SK-N-SH (cell line): Measurements from ENCODE around the gene RAB42. TPM values are rescaled to one million over a fixed set of nuclear protein-coding genes. Genes with fewer than 3 reads are reported as not detected.
"Not testable (repeated sequence)": the region's sequence is repeated elsewhere in the genome, so short reads cannot be mapped to it uniquely, and the experiment has no call there.

Experiments used
- CTCF ChIA-PET: fragments of 300-600, 350-600 bp; formaldehyde crosslinking; extraction: SDS; loops from one replicate; lab custom pipeline; 2021; lab: Yijun Ruan, JAX
- POLR2A ChIA-PET: fragments of 350-600 bp; sonication (Branson Sonifier 250); formaldehyde crosslinking; extraction: SDS; loops from one replicate; lab custom pipeline; 2020; ENCODE audit warnings: antibody characterized with exemption, inconsistent platforms; lab: Yijun Ruan, JAX
- DNase-seq: peaks from one replicate; pipeline ENCODE4 v3.0.0; 2012
- H2AFZ ChIP-seq: fragments of 200-600 bp; sonication (generic); 2 replicates; pipeline ENCODE4 v1.8.1; 2016; ENCODE audit warnings: antibody characterized with exemption, mild to moderate bottlenecking, low read depth
- H3F3A ChIP-seq: fragments of 200-600 bp; sonication (generic); replicated peaks from 2 replicates; pipeline ENCODE3; 2016; ENCODE audit warnings: antibody characterized with exemption, mild to moderate bottlenecking; ENCODE audit not compliant: insufficient read depth
- H3K27ac ChIP-seq, 2 experiments: fragments of 200-500 bp in 1 of 2; fragments of 200-600 bp in 1 of 2; sonication (Bioruptor generic) in 1 of 2; sonication (generic), shearing (Covaris generic) in 1 of 2; 2 replicates each; pipeline versions ENCODE4 v1.5.1 to v1.6.1; 2014 to 2016; ENCODE audit warnings: low read depth in 2 of 2, inconsistent platforms in 1 of 2, low read length in 1 of 2, mild to moderate bottlenecking in 1 of 2, mixed read lengths in 1 of 2
- H3K27me3 ChIP-seq: fragments of 200-600 bp; sonication (generic), shearing (Covaris generic); 2 replicates; pipeline ENCODE4 v1.6.1; 2016; ENCODE audit warnings: mixed run types; ENCODE audit not compliant: insufficient read depth
- H3K36me3 ChIP-seq, 2 experiments: fragments of 200-500 bp in 1 of 2; fragments of 200-600 bp in 1 of 2; sonication (Bioruptor generic) in 1 of 2; sonication (generic) in 1 of 2; replicated peaks in 1 of 2; 2 replicates each; pipeline versions ENCODE3 to v1.5.1; 2014 to 2016; ENCODE audit warnings: low read length in 1 of 2, mild to moderate bottlenecking in 1 of 2; ENCODE audit not compliant: insufficient read depth in 2 of 2, control insufficient read depth in 1 of 2
- H3K4me1 ChIP-seq, 2 experiments: fragments of 200-500 bp in 1 of 2; fragments of 200-600 bp in 1 of 2; sonication (Bioruptor generic) in 1 of 2; sonication (generic), shearing (Covaris generic) in 1 of 2; 2 replicates each; pipeline versions ENCODE4 v1.5.1 to v1.6.1; 2014 to 2016; ENCODE audit warnings: low read depth in 1 of 2, low read length in 1 of 2, mixed run types in 1 of 2; ENCODE audit not compliant: insufficient read depth in 2 of 2, control insufficient read depth in 1 of 2
- H3K4me2 ChIP-seq: fragments of 200-600 bp; sonication (generic), shearing (Covaris generic); 2 replicates; pipeline ENCODE4 v1.6.1; 2017; ENCODE audit warnings: mixed run types
- H3K4me3 ChIP-seq, 2 experiments: fragments of 200-500 bp in 1 of 2; fragments of 200-600 bp in 1 of 2; sonication (Bioruptor generic) in 1 of 2; sonication (generic), shearing (Covaris generic) in 1 of 2; 2 replicates each; pipeline versions ENCODE4 v1.5.1 to v1.8.1; 2014 to 2016; ENCODE audit warnings: low read depth in 2 of 2, inconsistent platforms in 1 of 2, low read length in 1 of 2, mild to moderate bottlenecking in 1 of 2, mixed read lengths in 1 of 2, moderate library complexity in 1 of 2
- H3K79me2 ChIP-seq: fragments of 200-600 bp; sonication (generic); 2 replicates; pipeline ENCODE4 v1.8.1; 2017; ENCODE audit warnings: mild to moderate bottlenecking; ENCODE audit not compliant: insufficient read depth
- H3K9ac ChIP-seq: fragments of 200-600 bp; sonication (generic); 2 replicates; pipeline ENCODE4 v1.6.1; 2017; ENCODE audit warnings: mixed run types
- H3K9me2 ChIP-seq: fragments of 200-600 bp; sonication (generic); 2 replicates; pipeline ENCODE4 v1.6.1; 2017; ENCODE audit warnings: mixed run types
- H3K9me3 ChIP-seq: fragments of 200-600 bp; sonication (generic); 2 replicates; pipeline ENCODE4 v1.6.1; 2017; ENCODE audit warnings: mixed run types, mild to moderate bottlenecking, moderate library complexity
- H4K20me1 ChIP-seq: fragments of 200-600 bp; sonication (generic); 2 replicates; pipeline ENCODE4 v1.6.1; 2017; ENCODE audit warnings: mild to moderate bottlenecking, mixed run types; ENCODE audit not compliant: insufficient read depth
- CHD2 ChIP-seq: fragments of 150-350 bp; IDR thresholded peaks from 2 replicates; pipeline ENCODE4 v1.6.1; 2018; ENCODE audit warnings: low read length; ENCODE audit not compliant: partially characterized antibody
- ELF1 ChIP-seq: IDR thresholded peaks from 2 replicates; pipeline ENCODE4 v1.4.0; 2012
- EP300 ChIP-seq, 2 experiments: IDR thresholded peaks; 2 replicates each; pipeline versions ENCODE4 v1.4.0 to v1.6.1; 2012; ENCODE audit warnings: borderline replicate concordance in 1 of 2, low read depth in 1 of 2, low read length in 1 of 2
- FOXJ3 ChIP-seq: sonication (generic); formaldehyde crosslinking; IDR thresholded peaks from 2 replicates; pipeline ENCODE4 v1.5.1; 2020; ENCODE audit warnings: mild to moderate bottlenecking, missing genetic modification reagents
- IRF3 ChIP-seq: fragments of 150-350 bp; IDR thresholded peaks from 2 replicates; pipeline ENCODE4 v1.6.1; 2016; ENCODE audit warnings: mild to moderate bottlenecking, low read depth, low read length
- NFIC ChIP-seq: IDR thresholded peaks from 2 replicates; pipeline ENCODE4 v1.4.0; 2012; ENCODE audit warnings: borderline replicate concordance
- PBX3 ChIP-seq: IDR thresholded peaks from 2 replicates; pipeline ENCODE4; 2012
- POLR2AphosphoS5 ChIP-seq: IDR thresholded peaks from 2 replicates; pipeline ENCODE4 v1.6.1; 2012; ENCODE audit warnings: low read depth, low read length
- TAF1 ChIP-seq: IDR thresholded peaks from 2 replicates; pipeline ENCODE4 v1.6.1; 2012; ENCODE audit warnings: low read depth, mild to moderate bottlenecking, low read length, moderate library complexity, borderline replicate concordance
- TCF12 ChIP-seq: IDR thresholded peaks from 2 replicates; pipeline ENCODE4 v1.4.0; 2012
- TEAD4 ChIP-seq: IDR thresholded peaks from 2 replicates; pipeline ENCODE4 v1.4.0; 2012; ENCODE audit warnings: mild to moderate bottlenecking, borderline replicate concordance; ENCODE audit not compliant: insufficient read depth
- WGBS: methylation state at CpG from one replicate; pipeline ENCODE4 v1.1.6; 2017; ENCODE audit warnings: low lambda C conversion rate; 5-methylcytosine and 5-hydroxymethylcytosine counted together
- polyA plus RNA-seq, 3 experiments: library from polyadenylated mRNA; depleted of rRNA; stranded (reverse); fragments of >200 nt; gene quantifications; 2 replicates each; pipeline ENCODE4 v1.2.3, GENCODE V29; 2012
- TF ChIP-seq, protein P1 (sequence below): IDR thresholded peaks from 2 replicates; pipeline ENCODE4 v1.4.0; 2012; ENCODE audit warnings: low read depth

Gene RAB42
- polyA plus RNA-seq, 1 of the 3 experiments (the other 2 are of a cell fraction) = 4.6 TPM

DNA sequence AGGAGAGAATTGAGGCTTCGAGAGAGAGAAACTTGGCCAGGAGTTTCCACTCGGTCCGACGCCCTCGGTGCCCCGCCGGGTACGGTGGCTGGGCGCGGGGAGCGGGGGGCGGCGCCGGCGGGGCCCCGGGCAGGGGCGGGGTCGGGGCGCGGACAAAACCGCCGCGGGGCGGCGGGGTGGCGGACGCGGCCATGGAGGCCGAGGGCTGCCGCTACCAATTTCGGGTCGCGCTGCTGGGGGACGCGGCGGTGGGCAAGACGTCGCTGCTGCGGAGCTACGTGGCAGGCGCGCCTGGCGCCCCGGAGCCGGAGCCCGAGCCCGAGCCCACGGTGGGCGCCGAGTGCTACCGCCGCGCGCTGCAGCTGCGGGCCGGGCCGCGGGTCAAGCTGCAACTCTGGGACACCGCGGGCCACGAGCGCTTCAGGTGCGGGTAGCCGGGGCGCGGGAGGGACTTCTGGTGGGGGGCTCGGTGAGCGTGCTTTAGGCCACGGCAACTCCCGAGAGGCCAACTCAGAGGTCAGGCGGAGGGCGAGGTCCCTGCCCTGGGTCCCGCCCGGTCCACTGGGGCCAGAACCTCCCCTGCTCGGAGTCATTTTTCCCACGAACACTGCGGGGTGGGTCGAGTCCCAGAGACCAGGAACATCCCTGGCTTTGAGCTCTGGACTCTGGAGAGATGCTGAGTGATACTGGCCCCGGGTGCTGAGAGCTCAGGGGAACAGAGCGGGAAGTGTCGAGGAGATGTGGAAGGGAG, 431 bp downstream of the RAB42 start:
- ChIA-PET CTCF (interaction anchor here (0.9 to 1.5 kb wide), 3 partner anchors 10 to 75 kb away, joined by 3 to 5 read pairs (median 3); no protein-coding TSS in a partner anchor), POLR2A (interaction anchor here (0.7 to 2.3 kb wide), 2 partner anchors 11 to 82 kb away, joined by 3 to 20 read pairs; no protein-coding TSS in a partner anchor)
- 30% methylated on average over 18 of the region's 81 CpGs for WGBS
- H3F3A ChIP-seq = no peaks in the 10 kb centered on the region
- H3K27me3 ChIP-seq = no peaks in the 10 kb centered on the region
- TF ChIP-seq IRF3 (no peak), FOXJ3 (CRISPR knock-in tag) (no peak), TEAD4 (no peak), ELF1 (no peak), TAF1 (no peak), CHD2 (no peak), POLR2AphosphoS5 (no peak)
- H3K9me3 ChIP-seq = no peaks in the 10 kb centered on the region
- H3K4me2 ChIP-seq = peak overlapping the region; percentile 75
- peak; percentile 79 for DNase-seq
- peak overlapping the region; percentile 76; the same call in 1 of the 2 replicates for H2AFZ ChIP-seq
- H3K9me2 ChIP-seq = no peaks in the 10 kb centered on the region
- no peaks in the 10 kb centered on the region for H3K36me3 ChIP-seq
- H3K27ac ChIP-seq = no peak overlapping the region
- H4K20me1 ChIP-seq = no peaks in the 10 kb centered on the region
- peaks cover 6 to 12% of the 10 kb centered on the region in 2 experiments; a peak in 2 of 4 replicates for H3K4me1 ChIP-seq
- peak overlapping the region; percentile 43; the same call in 1 of the 2 replicates for H3K9ac ChIP-seq
- peak overlapping the region; percentile 48 to 54 for H3K4me3 ChIP-seq
- H3K79me2 ChIP-seq = no peaks in the 10 kb centered on the region

DNA sequence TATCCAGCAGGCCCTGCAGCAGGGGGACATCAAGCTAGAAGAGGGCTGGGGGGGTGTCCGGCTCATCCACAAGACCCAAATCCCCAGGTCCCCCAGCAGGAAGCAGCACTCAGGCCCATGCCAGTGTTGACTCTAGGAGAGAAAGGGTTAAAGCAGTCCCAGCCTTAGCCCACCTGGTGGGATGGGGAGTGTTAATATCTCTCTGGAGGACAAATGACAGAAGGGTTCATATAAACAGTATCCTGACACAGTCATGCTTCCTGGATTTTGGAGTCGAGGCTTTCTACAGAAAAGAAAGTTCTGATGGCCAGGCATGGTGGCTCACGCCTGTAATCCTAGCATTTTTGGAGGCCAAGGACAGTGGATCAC, 1.9 kb downstream of the RAB42 start:
- H3K9ac ChIP-seq, H3K4me3 ChIP-seq, H3K27ac ChIP-seq, H3K36me3 ChIP-seq, H3K9me3 ChIP-seq, H4K20me1 ChIP-seq, H3K27me3 ChIP-seq, H3K4me2 ChIP-seq, CTCF ChIA-PET, H3F3A ChIP-seq, H3K79me2 ChIP-seq, H2AFZ ChIP-seq, DNase-seq, H3K9me2 ChIP-seq: not testable (repeated sequence)
- H3K4me1 ChIP-seq = peaks cover 6 to 12% of the 10 kb centered on the region in 2 experiments; a peak in 2 of 4 replicates
- POLR2A ChIA-PET = interaction anchor here (2.3 kb wide), 1 partner anchor 12 kb away, joined by 20 read pairs; no protein-coding TSS in a partner anchor
- WGBS = 86% methylated on average over 2 of the region's 3 CpGs

- 45% methylated on average over 4 of the region's 7 CpGs for WGBS
- H3K27ac ChIP-seq, H3K9me3 ChIP-seq, H4K20me1 ChIP-seq, H3K9ac ChIP-seq, DNase-seq, H3K4me3 ChIP-seq, H3K36me3 ChIP-seq, H3F3A ChIP-seq, H3K27me3 ChIP-seq, H2AFZ ChIP-seq, H3K79me2 ChIP-seq, H3K9me2 ChIP-seq, H3K4me2 ChIP-seq: not testable (repeated sequence)
- ChIA-PET POLR2A (interaction anchor here (0.8 kb wide), 1 partner anchor 89 kb away, joined by 3 read pairs; the partner anchor contains the start of gene RCC1), CTCF (interaction anchor here (1.3 kb wide), 1 partner anchor 10 kb away, joined by 3 read pairs; no protein-coding TSS in a partner anchor)
- peaks cover 10 to 12% of the 10 kb centered on the region in 2 experiments; a peak in 2 of 4 replicates for H3K4me1 ChIP-seq
- TF ChIP-seq NFIC (peak; percentile 66), PBX3 (0 out of 2 replicates have a peak, but pooled peaks have one; percentile 7), TCF12 (peak; percentile 23; the same call in 1 of the 2 replicates), EP300 (IDR thresholded peaks at IDR 0.05; ENCODE audit: borderline replicate concordance in 1 of 2, low read depth in 1 of 2, low read length in 1 of 2) (0 out of 4 replicates have a peak, but pooled peaks of 1 of the 2 experiments have one; percentile 23)
- TF ChIP-seq, protein P1, sequence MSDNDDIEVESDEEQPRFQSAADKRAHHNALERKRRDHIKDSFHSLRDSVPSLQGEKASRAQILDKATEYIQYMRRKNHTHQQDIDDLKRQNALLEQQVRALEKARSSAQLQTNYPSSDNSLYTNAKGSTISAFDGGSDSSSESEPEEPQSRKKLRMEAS = 0 out of 2 replicates have a peak, but pooled peaks have one; percentile 25
Observed at GRCh38 chr1:28594686-28595411, 2.8 kb downstream of the RAB42 start.
